GM21717 (cell line): ENCODE measurements around the gene PYGB.

Experiments used
- ATAC-seq: cut with Tn5 transposase; IDR thresholded peaks from one replicate; pipeline ENCODE4 v1.9.1; 2021; ENCODE audit warnings: mild to moderate bottlenecking, moderate library complexity; ENCODE audit not compliant: unreplicated experiment

Gene PYGB

DNA sequence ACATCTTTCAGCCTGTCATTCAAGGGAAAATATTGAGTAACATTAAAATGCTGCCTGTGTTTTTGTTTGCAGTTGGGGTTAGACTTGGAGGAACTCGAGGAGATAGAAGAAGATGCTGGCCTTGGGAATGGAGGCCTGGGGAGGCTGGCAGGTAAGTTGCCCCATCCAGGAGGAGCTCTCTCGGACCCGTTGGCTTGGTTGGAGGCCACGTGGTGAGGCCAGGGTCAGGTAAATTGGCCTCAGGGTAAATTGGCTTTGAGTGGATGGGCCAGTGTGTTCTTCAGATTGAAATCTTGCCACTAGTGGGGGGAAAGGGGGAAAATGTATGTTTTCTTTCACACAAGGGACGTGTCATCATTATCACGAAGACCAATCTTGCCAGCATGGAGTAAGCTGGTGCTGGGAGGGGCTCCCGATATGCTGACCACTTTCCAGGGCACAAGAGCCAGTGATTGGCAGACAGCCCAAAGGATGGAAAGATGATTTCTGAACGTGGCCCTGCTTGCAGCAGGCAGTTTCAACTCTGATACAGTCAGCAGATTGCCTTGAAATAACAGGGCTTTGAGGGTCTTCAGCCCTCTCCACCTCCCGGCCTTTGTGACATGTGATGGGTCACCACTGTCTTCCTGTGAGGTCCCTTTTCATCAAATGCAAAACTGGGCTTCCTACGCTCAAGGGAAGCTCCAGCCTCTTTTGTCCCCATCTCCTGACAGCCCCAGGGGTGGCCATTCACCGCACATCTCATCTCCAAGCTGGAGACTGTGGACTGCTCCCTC, 21.4 kb downstream of the PYGB start:
- no peak for ATAC-seq

DNA sequence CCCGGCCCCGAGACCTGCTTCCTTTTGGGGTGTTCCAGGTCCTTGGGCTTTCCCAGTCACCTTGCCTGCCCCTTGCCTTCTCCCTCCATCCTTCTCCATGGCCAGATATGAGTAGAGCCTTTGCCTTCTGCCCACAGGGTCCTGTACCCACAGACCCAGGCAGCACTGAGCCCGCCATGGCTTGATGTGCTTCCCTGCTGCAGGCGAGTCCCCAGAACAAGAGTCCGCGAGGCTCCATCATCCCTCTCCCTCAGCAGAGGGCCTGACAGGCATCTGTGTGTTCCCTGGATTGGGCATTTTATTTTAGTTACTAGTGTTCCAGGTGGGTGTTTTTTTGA, 21.9 kb downstream of the PYGB start:
- ATAC-seq = no peak

DNA sequence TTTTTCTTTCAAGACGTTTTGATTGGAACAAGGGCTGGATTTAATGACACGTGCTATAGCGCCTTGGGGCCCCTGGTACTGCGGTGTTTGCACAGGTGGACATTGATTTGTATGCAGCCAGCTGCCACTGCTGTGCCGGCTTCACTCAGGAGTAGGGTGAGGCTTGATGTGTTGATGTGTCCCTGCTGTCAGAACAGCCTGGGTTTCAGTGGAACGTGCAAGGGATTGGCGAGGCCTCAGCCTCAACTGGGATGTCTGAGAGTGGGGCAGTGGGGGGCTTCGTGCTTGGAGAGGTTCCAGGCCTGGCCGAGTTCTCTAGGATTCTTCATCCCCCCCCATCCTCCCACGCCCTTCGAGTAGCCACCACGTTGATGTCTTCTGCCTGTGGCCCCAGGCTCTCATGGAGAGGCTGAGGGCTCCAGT, 23.0 kb downstream of the PYGB start:
- ATAC-seq = no peak

DNA sequence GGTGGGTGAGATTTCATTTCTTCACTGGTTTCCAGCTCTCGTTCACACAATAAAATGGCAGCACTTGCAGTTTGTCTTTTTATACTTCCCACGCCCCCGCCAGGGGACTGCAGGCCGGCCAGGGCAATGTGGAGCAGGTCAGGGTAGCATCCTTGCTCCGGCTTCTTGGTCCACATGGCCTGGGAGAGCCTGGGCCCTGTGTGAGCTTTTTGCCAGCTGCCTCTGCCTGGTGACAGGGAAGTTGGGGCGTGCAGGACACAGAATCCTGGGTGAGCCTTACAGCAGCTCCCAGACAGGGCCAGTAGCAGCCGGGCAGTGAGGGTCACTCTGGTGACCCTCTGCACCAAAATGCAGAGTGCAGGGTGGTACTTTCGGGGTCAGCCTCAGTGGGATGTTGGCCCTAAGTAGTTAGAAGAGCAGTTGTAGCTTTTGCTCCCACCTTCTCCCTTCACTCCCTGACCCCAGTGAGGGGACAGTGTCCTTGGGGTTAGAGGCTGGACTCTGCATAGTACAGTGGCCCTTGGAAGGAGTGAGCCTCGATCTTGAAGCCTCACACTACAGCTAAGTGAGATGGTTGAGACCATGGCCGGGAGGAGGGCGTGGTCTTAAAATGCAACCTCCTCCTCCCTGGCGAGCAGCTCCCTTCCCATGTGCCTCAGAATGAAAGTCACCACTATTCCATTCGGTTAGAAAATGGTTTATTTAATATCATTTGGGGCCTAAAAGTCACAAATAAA, 23.8 kb downstream of the PYGB start:
- ATAC-seq = no peak

DNA sequence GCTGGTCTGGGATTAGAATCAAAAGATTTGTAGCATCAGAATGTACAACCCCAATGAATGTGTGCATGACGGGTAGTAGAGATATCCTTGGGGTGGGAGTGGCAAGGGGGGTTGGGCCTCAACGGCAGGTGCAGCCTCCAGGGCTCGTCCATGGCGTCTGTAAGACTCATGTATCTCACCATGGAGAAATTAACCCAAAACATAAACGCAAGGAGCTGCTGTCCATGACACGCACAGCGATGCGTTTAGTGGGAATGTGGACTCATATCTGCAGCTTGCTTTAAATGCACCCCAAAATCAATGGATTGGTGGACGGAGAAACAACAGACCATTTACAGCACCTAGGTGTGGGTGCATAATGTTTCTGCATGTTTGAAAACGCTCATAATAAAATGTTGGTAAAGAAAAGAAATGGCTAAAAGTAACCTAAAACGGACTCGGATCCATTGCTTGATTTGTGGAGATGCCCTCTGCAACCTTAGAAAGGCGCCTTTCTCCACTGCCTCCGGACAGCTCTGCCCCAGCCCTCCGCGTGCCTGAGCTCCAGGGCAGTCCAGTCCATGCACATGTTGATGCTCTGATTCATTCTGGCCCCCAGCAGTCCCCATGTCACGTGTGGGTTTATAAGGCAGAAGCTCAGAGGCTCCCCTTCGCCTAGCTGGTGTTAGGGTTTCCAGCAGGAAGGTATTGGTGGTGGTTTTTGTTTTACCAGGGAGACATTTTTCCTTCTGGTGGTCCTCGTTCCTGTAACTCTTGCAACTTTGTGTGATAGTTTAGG, 24.5 kb downstream of the PYGB start:
- no peak for ATAC-seq

DNA sequence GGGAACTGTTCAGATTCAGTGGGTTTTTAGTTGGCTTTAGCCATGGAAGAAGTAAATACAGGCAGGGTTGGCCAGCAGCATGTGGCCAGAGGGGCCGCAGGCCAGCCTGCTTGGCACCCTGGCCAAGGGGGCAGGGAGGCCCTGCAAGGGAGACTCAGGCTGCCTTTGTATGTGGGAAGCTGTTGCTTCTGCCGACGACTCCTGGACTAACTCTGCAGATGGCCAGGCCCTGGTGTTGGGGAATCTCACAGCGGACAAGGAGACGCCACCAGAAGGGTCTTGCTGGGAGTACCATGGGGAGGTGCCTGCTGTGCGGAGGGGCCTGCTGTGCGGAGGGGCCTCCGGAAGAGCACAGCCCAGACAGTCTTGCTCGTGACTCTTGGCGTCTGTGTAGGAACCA, 25.2 kb downstream of the PYGB start:
- no peak for ATAC-seq

DNA sequence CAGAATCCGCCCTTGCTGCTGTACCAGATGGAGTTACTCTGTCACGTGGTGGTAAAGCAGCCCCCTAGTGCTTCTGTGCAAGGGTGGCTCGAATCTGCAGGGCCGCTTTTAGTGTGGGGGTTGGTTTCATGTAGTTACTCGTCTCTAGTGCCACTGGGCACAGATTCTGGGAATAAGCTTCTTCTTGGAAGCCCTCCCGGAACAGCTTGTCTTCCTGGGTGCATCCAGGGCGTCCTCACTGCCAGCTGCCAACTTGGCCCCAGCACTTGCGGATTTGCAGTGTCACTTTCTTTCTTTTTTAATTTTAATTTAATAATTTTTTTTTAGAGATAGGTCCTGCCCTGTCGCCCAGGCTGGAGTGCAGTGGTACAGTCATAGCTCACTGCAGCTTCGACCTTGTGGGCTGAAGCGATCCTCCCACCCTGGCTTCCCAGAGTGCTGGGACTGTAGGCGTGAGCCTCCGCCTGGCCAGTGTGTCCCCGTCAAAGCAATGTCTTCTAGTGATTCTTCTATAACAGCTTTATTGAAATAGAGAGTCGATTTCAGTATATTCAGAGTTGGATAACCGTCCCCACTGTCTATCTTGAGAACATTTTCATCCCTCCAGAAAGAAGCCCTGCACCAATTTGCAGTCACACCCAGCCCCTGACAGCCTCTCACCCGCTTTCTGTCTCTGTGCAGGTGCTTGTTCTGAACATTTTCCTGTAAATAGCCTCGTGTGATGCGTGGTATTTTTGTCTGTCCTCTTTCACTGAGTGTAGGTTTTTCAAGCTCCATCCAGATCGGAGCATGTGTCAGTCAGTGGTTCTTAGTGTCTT, 25.9 kb downstream of the PYGB start:
- no peak for ATAC-seq

DNA sequence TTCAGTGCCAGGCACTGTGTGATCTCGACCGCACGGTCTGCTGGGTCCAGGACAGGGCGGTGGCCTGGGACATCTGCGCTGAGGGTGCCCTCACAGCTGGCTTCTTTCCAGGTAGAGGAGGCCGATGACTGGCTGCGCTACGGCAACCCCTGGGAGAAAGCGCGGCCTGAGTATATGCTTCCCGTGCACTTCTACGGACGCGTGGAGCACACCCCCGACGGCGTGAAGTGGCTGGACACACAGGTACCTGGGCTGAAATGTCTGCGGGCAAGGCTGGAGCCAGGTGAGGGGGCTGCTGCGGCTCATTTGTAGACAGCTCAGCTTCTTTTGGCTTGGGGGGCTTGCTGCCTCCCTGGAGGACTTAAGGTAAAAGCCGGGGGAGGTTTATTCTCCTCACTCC, 26.6 kb downstream of the PYGB start:
- no peak for ATAC-seq

DNA sequence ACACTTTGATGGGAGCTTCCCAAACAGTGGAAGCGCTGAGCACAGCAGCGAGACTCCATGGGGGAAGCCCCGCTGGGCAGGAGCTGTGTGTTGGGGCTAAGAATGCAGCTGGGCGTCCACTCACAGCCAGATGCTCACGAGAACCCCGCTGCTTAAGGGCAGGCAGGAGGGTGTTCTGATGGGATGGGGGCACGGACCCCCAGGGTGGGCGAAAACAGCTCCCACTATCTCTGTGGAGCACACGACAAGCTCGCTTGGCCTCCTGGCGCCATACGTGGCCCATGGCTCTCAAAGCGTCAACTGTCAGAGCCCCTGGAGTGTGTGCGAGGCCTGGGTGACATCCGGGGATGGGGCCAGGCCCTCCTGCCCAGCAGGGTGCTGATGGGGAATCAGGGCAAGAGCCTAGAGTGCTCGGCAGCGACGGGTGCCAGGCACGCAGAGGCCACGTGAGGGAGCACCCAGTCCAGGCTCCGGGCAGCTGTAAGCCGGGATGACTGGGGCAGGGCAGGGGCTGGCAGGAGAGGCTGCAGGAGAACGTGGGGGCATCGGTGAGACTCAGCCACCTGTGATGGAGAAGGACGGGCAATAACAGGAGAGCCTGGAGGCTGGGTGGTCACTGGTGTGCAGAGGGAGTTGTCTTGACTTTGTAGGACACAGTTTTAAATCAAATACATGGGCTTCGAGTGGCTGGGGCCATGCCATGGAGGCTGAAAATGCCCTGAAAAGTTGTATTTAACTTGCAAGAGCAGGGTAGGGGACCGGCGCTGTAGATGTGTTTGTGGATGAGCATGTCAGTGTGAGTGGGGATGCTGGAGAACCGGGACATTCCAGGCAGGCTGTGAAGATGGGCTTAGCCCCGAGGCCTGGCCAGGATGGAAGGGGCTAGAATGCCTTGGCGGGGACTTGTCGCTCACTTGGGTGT, 27.3 kb downstream of the PYGB start:
- ATAC-seq = no peak

DNA sequence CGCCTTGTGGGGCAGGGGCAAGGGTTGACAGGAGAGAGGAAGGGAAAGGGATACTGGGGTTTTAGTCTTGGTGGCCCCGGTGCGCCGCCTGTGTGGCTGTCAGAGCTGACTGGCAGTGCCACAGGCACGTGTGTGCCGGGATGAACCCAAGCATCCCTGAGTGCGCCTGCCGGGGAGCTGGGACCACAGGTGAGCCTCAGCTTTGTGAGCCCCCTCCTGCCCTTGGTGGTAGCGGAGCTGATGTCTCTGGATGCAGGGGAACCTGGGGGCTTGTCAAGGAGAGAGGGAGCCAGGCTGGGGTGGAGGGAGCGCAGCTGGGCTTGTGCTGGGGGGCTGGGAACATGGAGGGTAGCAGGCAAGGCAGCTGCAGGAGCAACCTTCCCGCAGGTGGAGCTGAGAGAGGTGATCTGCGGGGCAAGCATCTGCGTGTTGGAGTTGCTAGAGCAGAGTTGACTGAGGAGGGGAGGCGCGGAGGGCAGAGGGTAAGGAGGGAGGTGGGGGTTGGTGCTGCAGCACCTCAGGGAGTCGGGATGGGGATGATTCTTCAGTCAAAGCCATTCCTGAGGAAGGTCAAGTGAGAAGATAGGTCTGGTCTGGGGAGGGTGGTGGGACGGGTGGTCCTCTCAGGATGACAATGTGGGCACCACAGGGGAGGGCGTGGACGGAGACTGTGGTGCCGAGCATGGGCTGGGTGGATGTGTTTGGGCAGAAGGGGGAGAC, 28.1 kb downstream of the PYGB start:
- ATAC-seq = no peak

DNA sequence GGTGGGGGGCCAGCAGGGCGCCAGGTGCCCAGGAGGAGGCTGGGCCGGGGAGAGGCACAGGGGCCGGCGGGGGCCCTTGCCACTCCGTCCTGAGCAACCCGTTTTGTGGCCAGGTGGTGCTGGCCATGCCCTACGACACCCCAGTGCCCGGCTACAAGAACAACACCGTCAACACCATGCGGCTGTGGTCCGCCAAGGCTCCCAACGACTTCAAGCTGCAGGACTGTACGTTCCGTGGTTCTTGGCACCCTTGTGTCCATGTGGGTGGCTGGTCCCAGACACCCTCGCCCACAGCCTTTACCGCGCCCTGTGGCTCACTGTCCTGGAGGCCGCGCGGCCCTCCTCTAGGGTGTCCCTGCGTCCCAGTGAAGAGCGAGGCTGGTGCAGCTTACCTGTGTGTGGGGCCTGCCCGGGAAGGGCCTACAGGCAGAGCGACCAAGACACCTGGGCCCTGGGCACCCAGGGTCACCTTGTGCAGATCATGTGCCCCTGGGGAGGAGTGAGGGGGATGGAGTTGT, 28.7 kb downstream of the PYGB start:
- ATAC-seq = no peak

DNA sequence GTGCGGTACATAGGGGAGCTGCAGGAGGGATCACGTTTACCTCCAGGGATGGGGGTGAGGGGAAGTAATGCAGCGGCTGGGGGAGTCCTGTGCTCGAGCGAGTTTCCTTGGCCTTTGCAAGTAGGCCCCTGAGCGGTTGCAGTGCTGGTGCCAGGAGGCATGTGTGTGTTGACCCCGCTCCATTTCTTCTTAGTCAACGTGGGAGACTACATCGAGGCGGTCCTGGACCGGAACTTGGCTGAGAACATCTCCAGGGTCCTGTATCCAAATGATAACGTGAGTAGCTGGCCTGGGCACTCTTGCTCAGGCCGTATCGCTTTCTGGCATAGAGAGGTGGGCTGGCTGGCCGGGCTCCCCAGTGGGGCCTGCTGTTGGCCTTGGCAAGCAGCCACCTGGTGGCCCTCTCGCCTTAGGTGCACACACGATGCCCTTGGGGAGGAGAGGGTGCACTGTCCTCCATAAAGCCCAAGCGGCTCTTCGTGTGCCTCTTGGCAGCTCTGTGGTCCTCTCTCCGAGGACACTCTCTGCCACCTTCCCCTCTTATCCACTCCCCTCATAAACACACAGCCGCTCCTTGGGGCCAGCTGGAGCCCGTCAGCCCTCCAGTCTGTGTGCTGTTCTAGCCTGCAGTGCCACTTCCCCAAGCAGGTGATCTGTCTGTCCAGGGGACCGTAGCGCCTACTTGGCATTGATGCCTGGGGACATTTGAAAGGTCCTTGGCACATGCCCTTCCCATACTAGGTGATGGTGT, 29.3 kb downstream of the PYGB start:
- ATAC-seq = no peak

DNA sequence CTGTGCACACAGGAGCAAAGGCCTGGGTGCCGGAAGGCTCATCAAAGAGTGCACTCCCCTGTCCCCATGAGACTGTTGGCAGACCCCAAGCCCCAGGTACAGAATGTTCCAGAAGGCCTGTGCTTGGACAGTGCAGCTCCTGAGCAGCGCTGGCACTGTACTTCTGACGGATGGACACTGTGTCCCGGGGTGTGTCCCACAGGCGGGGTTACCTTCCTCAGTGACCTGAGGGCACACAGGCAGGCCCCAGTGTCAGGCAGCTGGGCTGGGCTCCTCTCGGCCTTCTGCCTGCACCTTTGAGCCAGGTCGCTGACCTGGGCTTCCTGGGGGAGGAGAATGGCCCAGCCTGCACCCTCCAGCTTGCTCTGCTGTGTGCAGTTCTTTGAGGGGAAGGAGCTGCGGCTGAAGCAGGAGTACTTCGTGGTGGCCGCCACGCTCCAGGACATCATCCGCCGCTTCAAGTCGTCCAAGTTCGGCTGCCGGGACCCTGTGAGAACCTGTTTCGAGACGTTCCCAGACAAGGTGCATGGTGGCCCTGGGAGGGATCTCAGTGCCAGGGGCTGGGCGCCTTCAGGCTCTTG, 30.1 kb downstream of the PYGB start:
- no peak for ATAC-seq

DNA sequence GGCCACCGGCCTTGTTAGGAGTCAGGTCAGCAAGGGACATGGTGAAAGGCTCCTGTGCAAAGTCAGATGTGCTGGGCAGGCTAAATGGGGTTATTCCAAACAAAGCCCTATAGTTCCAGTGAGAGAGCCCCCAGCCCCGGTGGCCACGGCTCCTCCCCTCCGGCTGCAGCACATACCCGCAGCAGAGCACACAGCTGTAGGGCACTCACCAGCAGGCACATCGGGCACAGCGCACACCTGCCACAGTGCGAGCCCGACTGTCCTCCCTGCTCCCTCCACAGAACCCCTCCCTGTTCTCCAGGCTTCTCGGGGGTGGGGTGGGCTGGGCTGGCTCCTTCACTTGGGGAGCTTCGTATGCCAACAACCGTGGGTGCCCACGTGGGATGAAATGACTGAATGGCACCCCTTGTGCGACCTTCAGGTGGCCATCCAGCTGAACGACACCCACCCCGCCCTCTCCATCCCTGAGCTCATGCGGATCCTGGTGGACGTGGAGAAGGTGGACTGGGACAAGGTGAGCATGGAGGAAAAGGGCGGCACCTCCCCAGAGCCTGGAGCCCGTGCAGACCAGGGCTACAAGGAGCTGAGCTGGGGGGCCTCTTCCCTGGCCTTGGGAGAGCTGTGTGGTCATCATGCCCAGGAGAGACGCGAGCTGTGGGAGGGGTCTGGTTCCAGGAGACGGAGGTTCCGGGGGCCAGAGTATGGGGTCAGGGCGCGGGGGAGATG, 30.9 kb downstream of the PYGB start:
- ATAC-seq = no peak

DNA sequence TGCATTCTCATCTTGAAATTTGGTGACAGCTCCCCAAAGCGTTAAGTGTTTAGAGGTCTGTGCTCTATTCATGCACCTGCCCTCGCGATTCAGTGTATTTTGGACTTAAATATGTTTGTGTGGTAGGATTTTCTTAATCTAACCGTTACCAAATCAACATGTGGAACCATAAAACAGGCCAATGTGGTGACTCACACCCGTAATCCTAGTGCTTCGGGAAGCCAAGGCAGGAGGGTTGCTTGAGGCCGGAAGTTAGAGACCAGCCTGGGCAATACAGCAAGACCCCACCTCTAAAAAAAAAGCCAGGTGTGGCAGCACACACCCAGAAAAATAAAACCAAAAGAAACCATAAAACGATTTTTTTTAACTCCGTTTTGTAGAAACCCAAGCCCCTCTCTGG, 31.5 kb downstream of the PYGB start:
- ATAC-seq = no peak

DNA sequence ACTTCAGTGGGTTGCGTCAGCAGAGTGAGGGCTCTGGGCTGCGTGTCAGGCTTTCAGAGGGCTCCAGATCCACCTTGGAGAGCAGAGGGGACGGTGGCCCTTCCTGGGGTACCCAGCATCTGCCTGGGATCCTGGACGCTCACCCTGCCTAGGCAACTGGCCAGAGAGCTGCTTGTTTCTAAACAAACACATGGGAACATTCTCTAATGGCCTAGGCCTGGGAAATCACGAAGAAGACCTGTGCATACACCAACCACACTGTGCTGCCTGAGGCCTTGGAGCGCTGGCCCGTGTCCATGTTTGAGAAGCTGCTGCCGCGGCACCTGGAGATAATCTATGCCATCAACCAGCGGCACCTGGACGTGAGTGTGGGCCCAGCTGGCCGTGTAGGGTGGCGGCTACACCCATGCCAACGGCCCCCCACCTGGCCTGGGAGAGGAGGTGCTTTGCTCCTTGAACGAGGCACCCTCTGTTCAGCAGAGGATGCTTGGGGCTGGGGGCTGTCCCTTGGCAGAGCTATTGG, 32.2 kb downstream of the PYGB start:
- no peak for ATAC-seq
